Panc1 (cell line): ENCODE data around the gene PCDH15. TPM values are rescaled to one million over a fixed set of nuclear protein-coding genes. Genes with fewer than 3 reads are reported as not detected.

Experiments used
- ATAC-seq: fragments of 200-7000 bp; cut with Tn5 transposase; 2 replicates; pipeline ENCODE4 v1.9.1; 2020; ENCODE audit warnings: mild to moderate bottlenecking, moderate library complexity
- BruUV-seq: library from RNA; stranded (reverse); fragments of 400-500 nt; replicated peaks from 2 replicates; lab custom pipeline; 2021; lab: Mats Ljungman, UMichigan
- CTCF ChIA-PET: fragments of 300-600 bp; sonication (Branson Sonifier 250); formaldehyde crosslinking; loops from one replicate; lab custom pipeline; 2022; ENCODE audit warnings: antibody characterized with exemption; lab: Charles Lee
- POLR2A ChIA-PET: fragments of 300-600 bp; sonication (Branson Sonifier 250); formaldehyde crosslinking; loops from one replicate; lab custom pipeline; 2022; ENCODE audit warnings: antibody characterized with exemption; lab: Charles Lee
- DNase-seq: peaks from one replicate; pipeline ENCODE4 v3.0.0-alpha.2; 2010; ENCODE audit warnings: low read depth, low spot score
- H3K27ac ChIP-seq: 2 replicates; pipeline ENCODE4 v1.5.1; 2011; ENCODE audit warnings: mild to moderate bottlenecking, low read length, inconsistent platforms
- H3K27me3 ChIP-seq: fragments of 200-500 bp; sonication (Bioruptor generic); 2 replicates; pipeline ENCODE4 v1.6.0; 2014; ENCODE audit warnings: low read length, inconsistent platforms; ENCODE audit not compliant: control insufficient read depth, insufficient read depth
- H3K36me3 ChIP-seq: fragments of 200-500 bp; sonication (Bioruptor generic); 2 replicates; pipeline ENCODE4 v1.5.1; 2014; ENCODE audit warnings: inconsistent platforms, mild to moderate bottlenecking, low read length, moderate library complexity; ENCODE audit not compliant: control insufficient read depth, insufficient read depth
- H3K4me1 ChIP-seq: 2 replicates; pipeline ENCODE4 v1.5.1; 2011; ENCODE audit warnings: inconsistent platforms, mild to moderate bottlenecking, low read length, moderate library complexity; ENCODE audit not compliant: control insufficient read depth, insufficient read depth
- H3K4me3 ChIP-seq, 2 experiments: 2 replicates each; pipeline ENCODE4 v1.5.1; 2011 to 2012; ENCODE audit warnings: low read depth in 2 of 2, low read length in 2 of 2, mild to moderate bottlenecking in 2 of 2, inconsistent platforms in 1 of 2, moderate library complexity in 1 of 2
- H3K9me3 ChIP-seq: fragments of 200-500 bp; sonication (Bioruptor generic); 2 replicates; pipeline ENCODE4 v1.5.1; 2014; ENCODE audit warnings: low read depth, mild to moderate bottlenecking, inconsistent platforms, low read length, moderate library complexity; ENCODE audit not compliant: control insufficient read depth, insufficient read depth
- CTCF ChIP-seq: fragments of 450-650 bp; IDR thresholded peaks from 2 replicates; pipeline ENCODE4 v1.5.1; 2017; ENCODE audit warnings: mild to moderate bottlenecking
- POLR2AphosphoS5 ChIP-seq: IDR thresholded peaks from 2 replicates; pipeline ENCODE4 v1.6.1; 2012; ENCODE audit warnings: mild to moderate bottlenecking, low read depth, low read length, moderate library complexity
- SIN3A ChIP-seq: IDR thresholded peaks from 2 replicates; pipeline ENCODE4 v1.6.1; 2012; ENCODE audit warnings: low read depth, mild to moderate bottlenecking, low read length, moderate library complexity, borderline replicate concordance; ENCODE audit not compliant: insufficient read depth
- TCF7L2 ChIP-seq: IDR thresholded peaks from 2 replicates; pipeline ENCODE4 v1.6.1; 2011; ENCODE audit warnings: mild to moderate bottlenecking, low read depth, low read length, inconsistent platforms
- in situ Hi-C: cut with HindIII; loops from 2 replicates; pipeline ENCODE4 v1.10.0; 2016; ENCODE audit warnings: low sequenced_read_pairs, low pct_unique_long_range_greater_than_20kb
- intact Hi-C: fragments of 100-400 bp; cut with micrococcal nuclease; formaldehyde crosslinking; loops from one replicate; pipeline ENCODE4 v1.10.0; 2022; ENCODE audit not compliant: unreplicated experiment
- total RNA-seq: library from RNA; stranded (reverse); gene quantifications from one replicate; pipeline ENCODE4 v1.2.1, GENCODE V29; 2021; ENCODE audit not compliant: unreplicated experiment
- TF ChIP-seq, protein P1 (sequence below), 2 experiments: IDR thresholded peaks; 2 replicates each; pipeline ENCODE4 v1.6.1; 2011 to 2012; ENCODE audit warnings: low read depth in 2 of 2, control low read depth in 1 of 2, low read length in 1 of 2, mild to moderate bottlenecking in 1 of 2, moderate library complexity in 1 of 2; ENCODE audit not compliant: insufficient read depth in 1 of 2

Gene PCDH15
- total RNA-seq, 1 experiment from 2014 or later, result 0.18 TPM

DNA sequence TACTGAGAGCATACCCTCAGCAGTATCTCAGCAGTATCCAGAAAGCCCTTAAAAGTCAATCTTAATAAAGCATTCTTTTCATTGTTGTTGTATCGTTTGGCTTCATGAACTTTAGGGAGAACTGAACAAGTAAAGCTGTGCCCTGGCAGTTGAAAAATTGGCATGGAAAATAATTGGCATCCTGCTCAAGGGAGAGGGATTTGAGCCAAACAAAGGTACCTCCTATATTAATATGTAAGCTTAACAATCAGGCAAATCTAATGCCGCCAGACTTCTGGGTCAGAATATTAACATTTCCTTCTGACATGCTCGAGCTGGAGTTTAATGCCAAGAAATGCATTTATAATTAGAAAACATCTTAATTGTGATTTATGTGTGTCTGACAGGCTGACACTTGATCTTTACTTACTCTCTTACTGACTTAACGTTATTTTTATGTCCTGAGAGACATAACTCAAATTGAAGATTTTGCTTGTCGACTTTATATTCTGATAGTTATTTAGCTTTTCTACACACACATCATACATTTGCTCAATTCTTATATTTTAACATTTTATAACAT is 42.1 kb upstream of the PCDH15 start:
- Histone ChIP-seq H3K9me3 (no peaks in the 10 kb centered on the region; the same call in 1 of the 2 replicates), H3K27me3 (no peaks in the 10 kb centered on the region), H3K4me3 (no peak overlapping the region), H3K36me3 (no peaks in the 10 kb centered on the region), H3K4me1 (no peaks in the 10 kb centered on the region), H3K27ac (no peak overlapping the region)
- intact Hi-C loops, result no loop called here
- no peak for ATAC-seq
- POLR2A ChIA-PET, result no interaction called here
- no TSS peak for BruUV-seq
- in situ Hi-C loops, result no loop called here
- TF ChIP-seq SIN3A (no peak), CTCF (no peak), TCF7L2 (no peak)
- TF ChIP-seq, protein P1, sequence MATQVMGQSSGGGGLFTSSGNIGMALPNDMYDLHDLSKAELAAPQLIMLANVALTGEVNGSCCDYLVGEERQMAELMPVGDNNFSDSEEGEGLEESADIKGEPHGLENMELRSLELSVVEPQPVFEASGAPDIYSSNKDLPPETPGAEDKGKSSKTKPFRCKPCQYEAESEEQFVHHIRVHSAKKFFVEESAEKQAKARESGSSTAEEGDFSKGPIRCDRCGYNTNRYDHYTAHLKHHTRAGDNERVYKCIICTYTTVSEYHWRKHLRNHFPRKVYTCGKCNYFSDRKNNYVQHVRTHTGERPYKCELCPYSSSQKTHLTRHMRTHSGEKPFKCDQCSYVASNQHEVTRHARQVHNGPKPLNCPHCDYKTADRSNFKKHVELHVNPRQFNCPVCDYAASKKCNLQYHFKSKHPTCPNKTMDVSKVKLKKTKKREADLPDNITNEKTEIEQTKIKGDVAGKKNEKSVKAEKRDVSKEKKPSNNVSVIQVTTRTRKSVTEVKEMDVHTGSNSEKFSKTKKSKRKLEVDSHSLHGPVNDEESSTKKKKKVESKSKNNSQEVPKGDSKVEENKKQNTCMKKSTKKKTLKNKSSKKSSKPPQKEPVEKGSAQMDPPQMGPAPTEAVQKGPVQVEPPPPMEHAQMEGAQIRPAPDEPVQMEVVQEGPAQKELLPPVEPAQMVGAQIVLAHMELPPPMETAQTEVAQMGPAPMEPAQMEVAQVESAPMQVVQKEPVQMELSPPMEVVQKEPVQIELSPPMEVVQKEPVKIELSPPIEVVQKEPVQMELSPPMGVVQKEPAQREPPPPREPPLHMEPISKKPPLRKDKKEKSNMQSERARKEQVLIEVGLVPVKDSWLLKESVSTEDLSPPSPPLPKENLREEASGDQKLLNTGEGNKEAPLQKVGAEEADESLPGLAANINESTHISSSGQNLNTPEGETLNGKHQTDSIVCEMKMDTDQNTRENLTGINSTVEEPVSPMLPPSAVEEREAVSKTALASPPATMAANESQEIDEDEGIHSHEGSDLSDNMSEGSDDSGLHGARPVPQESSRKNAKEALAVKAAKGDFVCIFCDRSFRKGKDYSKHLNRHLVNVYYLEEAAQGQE (IDR thresholded peaks at IDR 0.05; ENCODE audit: insufficient read depth in 1 of 2, low read depth in 2 of 2, low read length in 1 of 2), result no peak
- CTCF ChIA-PET, result no interaction called here
- no peak for DNase-seq

DNA sequence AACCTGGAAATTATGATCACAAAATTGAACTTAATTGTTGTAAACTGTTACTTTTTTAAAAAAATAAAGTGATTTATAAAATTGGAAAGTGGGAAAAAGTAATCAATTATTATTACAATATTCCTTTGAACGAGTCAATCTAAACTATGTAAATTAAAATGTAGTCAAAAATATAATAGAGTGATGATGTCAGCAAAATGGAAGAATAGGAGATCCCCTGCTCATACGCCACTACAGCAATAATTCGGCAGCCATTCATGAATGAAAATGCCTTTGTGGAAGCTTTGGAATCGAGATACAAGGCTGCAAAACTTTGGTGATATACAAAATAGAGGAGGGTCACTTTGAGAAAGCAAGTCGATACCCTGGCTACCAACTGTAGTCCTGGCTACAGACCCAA is 36.4 kb upstream of the PCDH15 start:
- Histone ChIP-seq H3K27me3 (no peaks in the 10 kb centered on the region), H3K27ac (no peak overlapping the region), H3K36me3 (no peaks in the 10 kb centered on the region), H3K9me3 (no peaks in the 10 kb centered on the region; the same call in 1 of the 2 replicates), H3K4me3 (no peak overlapping the region), H3K4me1 (no peaks in the 10 kb centered on the region)
- ATAC-seq (no peak), DNase-seq (no peak)
- CTCF ChIA-PET, result no interaction called here
- in situ Hi-C loops, result no loop called here
- BruUV-seq, result no TSS peak
- POLR2A ChIA-PET, result no interaction called here
- TF ChIP-seq TCF7L2, result no peak
- intact Hi-C loops, result no loop called here

GRCh38 chr10:54833029-54833428 is 32.0 kb upstream of the PCDH15 start:
- ChIA-PET POLR2A (no interaction called here), CTCF (no interaction called here)
- TF ChIP-seq POLR2AphosphoS5, result no peak
- TF ChIP-seq TCF7L2, result no peak
- TF ChIP-seq, protein P1 (IDR thresholded peaks at IDR 0.05; ENCODE audit: insufficient read depth in 1 of 2, low read depth in 2 of 2, low read length in 1 of 2), result no peak
- H3K27ac ChIP-seq, result no peak overlapping the region
- H3K36me3 ChIP-seq, result no peaks in the 10 kb centered on the region
- in situ Hi-C loops (no loop called here), intact Hi-C loops (no loop called here)
- peaks cover 3% of the 10 kb centered on the region; the same call in 1 of the 2 replicates for H3K9me3 ChIP-seq
- H3K4me3 ChIP-seq, result no peak overlapping the region
- no TSS peak for BruUV-seq
- H3K27me3 ChIP-seq, result no peaks in the 10 kb centered on the region
- ATAC-seq (no peak), DNase-seq (no peak)
- no peaks in the 10 kb centered on the region for H3K4me1 ChIP-seq
